ENCODE measurements around the gene RRAD. TPM values are rescaled to one million over a fixed set of nuclear protein-coding genes. Genes with fewer than 3 reads are reported as not detected.
A peak's percentile ranks its signal among the peaks of the same experiment; 100 is the strongest.

The RRAD gene
- total RNA-seq, 1 donor = 4.3 TPM

DNA sequence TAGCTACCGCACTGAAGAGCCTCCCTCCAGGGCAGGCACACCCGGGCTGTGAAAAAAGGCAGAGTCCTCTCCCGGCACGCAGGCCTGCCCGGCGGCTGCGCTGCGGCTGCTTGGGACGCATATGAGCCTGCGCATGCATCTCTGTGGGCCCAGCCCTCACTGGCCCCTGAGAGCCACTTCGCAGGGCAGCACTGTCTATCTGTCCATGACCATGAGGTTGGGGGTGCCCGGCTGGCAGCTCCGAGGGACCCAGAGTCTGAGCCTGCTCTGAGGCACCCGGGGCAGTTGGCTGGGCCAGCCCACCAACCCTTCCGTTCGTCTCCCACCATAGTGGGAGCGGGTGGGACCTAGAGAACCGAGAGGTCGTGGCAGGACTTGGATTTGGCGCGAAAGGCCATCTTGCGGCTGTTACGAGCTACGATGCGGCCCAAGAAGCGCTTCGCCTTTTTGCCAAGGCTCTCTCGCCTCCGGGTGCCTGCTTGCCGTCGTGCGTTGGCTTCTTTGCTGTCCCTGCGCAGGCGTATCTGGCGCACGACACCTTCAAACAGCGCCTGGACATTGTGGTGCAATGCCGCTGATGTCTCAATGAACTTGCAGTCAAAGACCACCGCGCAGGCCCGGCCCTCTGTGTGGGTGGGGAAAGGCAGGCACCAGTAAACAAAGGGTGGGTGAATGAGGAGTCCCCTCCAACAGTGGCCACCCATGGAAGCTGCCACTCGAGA is 3.4 kb downstream of the RRAD start:
- no peak overlapping the region for H3K27ac ChIP-seq (ENCODE audit: low read depth, low read length)
- H3K4me2 ChIP-seq (ENCODE audit: insufficient read depth, low read length) = no peak overlapping the region
- no peak overlapping the region for H3K4me3 ChIP-seq (ENCODE audit: insufficient read depth, low read length)
- peaks cover 30% of the 10 kb centered on the region for H3K4me1 ChIP-seq (ENCODE audit: insufficient read depth, low read length)
- H3K79me2 ChIP-seq (ENCODE audit: insufficient read depth, low read length) = no peaks in the 10 kb centered on the region
- TF ChIP-seq, protein P1, sequence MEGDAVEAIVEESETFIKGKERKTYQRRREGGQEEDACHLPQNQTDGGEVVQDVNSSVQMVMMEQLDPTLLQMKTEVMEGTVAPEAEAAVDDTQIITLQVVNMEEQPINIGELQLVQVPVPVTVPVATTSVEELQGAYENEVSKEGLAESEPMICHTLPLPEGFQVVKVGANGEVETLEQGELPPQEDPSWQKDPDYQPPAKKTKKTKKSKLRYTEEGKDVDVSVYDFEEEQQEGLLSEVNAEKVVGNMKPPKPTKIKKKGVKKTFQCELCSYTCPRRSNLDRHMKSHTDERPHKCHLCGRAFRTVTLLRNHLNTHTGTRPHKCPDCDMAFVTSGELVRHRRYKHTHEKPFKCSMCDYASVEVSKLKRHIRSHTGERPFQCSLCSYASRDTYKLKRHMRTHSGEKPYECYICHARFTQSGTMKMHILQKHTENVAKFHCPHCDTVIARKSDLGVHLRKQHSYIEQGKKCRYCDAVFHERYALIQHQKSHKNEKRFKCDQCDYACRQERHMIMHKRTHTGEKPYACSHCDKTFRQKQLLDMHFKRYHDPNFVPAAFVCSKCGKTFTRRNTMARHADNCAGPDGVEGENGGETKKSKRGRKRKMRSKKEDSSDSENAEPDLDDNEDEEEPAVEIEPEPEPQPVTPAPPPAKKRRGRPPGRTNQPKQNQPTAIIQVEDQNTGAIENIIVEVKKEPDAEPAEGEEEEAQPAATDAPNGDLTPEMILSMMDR (IDR thresholded peaks at IDR 0.05; ENCODE audit: extremely low read depth, low read depth, low read length) = no peak
- no peaks in the 10 kb centered on the region for H4K20me1 ChIP-seq (ENCODE audit: insufficient read depth, low read length)
- peaks cover 44% of the 10 kb centered on the region for H3K27me3 ChIP-seq (ENCODE audit: insufficient read depth, low read length)
- H3K36me3 ChIP-seq (ENCODE audit: insufficient read depth, low read length) = no peaks in the 10 kb centered on the region
- H2AFZ ChIP-seq (ENCODE audit: low read length) = no peak overlapping the region
- peak; percentile 87 for DNase-seq (ENCODE audit: insufficient read length, low spot score, missing footprints)
- H3K9me3 ChIP-seq (ENCODE audit: low read depth, low read length) = no peaks in the 10 kb centered on the region

DNA sequence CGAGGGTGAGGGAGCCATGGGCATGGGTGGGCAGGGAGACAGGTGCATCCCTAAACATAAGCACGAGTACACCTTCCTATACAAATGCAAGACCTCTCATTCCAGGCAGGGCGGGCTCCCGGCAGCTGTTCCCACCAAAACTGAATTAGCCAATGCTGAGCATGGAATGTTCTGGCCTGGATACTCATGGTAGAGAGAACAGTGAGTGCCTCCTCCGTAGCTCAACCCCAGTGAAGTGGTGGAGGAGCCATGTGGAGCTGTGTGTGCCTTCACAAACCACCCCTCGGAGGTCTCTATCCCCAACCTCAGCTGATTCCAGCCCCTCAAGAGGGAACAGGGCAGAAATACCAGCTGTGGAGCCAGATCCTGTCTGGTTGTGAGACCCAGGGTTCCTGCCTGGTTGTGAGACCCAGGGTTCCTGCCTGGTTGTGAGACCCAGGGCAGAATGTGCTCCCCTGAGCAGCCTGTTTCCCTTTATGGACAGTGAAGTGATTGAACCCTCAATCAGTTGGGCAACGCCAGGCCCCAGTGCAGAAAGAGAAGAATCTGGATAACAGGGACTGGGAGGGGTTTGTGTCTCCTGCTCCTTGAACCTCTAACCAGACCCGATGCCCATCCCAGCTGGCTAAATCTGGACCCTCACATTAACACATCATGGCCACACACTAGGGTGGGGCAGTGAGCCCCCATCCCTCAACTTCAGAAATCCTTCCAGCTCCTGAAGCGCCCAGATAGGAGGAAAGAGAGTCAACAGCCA is 4.2 kb downstream of the RRAD start:
- DNase-seq (ENCODE audit: insufficient read length, low spot score, missing footprints) = peak; percentile 62
- Histone ChIP-seq H3K36me3 (ENCODE audit: insufficient read depth, low read length) (no peaks in the 10 kb centered on the region), H4K20me1 (ENCODE audit: insufficient read depth, low read length) (no peaks in the 10 kb centered on the region), H3K4me3 (ENCODE audit: insufficient read depth, low read length) (no peak overlapping the region), H3K4me1 (ENCODE audit: insufficient read depth, low read length) (peaks cover 22% of the 10 kb centered on the region), H3K79me2 (ENCODE audit: insufficient read depth, low read length) (no peaks in the 10 kb centered on the region), H3K27ac (ENCODE audit: low read depth, low read length) (no peak overlapping the region), H2AFZ (ENCODE audit: low read length) (no peak overlapping the region), H3K4me2 (ENCODE audit: insufficient read depth, low read length) (no peak overlapping the region), H3K9me3 (ENCODE audit: low read depth, low read length) (no peaks in the 10 kb centered on the region), H3K27me3 (ENCODE audit: insufficient read depth, low read length) (peaks cover 47% of the 10 kb centered on the region)
- TF ChIP-seq, protein P1 (IDR thresholded peaks at IDR 0.05; ENCODE audit: extremely low read depth, low read depth, low read length) = no peak

DNA sequence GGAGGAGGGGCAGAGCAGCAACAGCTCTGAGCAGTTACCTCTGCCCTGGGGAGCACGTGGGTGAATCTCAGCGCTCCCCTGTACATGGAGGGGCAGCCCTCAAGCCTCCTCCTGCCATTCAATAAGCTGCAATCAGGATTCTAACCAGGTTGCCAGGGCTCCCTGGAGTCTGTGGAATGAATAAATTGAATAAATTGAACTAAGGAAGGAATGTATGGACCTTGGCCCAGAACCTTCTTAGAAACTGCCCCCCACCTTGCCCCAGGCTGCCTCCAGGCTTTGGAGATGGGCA is 5.1 kb downstream of the RRAD start:
- Histone ChIP-seq H3K4me3 (ENCODE audit: insufficient read depth, low read length) (no peak overlapping the region), H3K36me3 (ENCODE audit: insufficient read depth, low read length) (no peaks in the 10 kb centered on the region), H3K4me1 (ENCODE audit: insufficient read depth, low read length) (peaks cover 15% of the 10 kb centered on the region), H3K79me2 (ENCODE audit: insufficient read depth, low read length) (no peaks in the 10 kb centered on the region), H3K9me3 (ENCODE audit: low read depth, low read length) (no peaks in the 10 kb centered on the region), H3K4me2 (ENCODE audit: insufficient read depth, low read length) (no peak overlapping the region), H2AFZ (ENCODE audit: low read length) (no peak overlapping the region), H3K27ac (ENCODE audit: low read depth, low read length) (no peak overlapping the region), H3K27me3 (ENCODE audit: insufficient read depth, low read length) (peaks cover 45% of the 10 kb centered on the region), H4K20me1 (ENCODE audit: insufficient read depth, low read length) (no peaks in the 10 kb centered on the region)
- DNase-seq (ENCODE audit: insufficient read length, low spot score, missing footprints) = no peak
- TF ChIP-seq, protein P1 (IDR thresholded peaks at IDR 0.05; ENCODE audit: extremely low read depth, low read depth, low read length) = no peak

DNA sequence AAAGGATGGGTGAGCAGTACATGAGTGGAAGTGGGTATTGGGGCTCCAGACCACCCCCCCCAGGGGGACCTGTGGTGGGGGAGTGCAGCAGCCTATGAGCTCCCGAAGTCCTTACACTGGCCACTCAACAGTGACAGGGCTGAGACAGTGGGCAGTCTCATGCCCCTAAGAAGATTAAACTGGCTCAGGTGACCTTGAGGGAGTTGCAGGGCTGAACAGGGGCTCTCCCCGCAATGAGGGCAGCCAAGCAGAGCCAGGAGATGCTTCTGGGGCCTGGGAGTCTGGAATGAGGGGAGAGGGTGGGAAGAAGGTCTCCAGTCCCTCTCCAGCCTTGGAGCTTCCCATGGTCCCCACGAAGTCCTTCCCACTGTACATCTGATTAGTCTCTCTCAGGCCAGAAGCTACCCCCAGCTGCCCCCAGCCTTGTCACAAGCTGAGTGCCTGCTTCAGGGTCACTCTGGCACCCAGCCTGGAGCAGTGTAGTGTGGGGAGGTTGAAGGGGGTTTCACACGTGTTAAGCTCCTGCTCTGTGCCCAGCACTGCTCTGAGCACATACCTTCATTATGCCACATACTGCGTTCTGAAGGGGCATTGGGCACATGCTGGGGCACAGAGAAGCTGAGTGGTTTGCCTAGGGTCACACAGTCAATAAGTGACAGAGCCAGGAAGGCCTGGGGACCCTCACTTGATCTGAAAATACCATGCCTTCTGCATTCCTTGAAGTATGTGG is 5.6 kb downstream of the RRAD start:
- H3K9me3 ChIP-seq (ENCODE audit: low read depth, low read length) = no peaks in the 10 kb centered on the region
- DNase-seq (ENCODE audit: insufficient read length, low spot score, missing footprints) = peak; percentile 41
- H2AFZ ChIP-seq (ENCODE audit: low read length) = no peak overlapping the region
- peaks cover 12% of the 10 kb centered on the region for H3K4me1 ChIP-seq (ENCODE audit: insufficient read depth, low read length)
- no peaks in the 10 kb centered on the region for H3K36me3 ChIP-seq (ENCODE audit: insufficient read depth, low read length)
- TF ChIP-seq, protein P1 (IDR thresholded peaks at IDR 0.05; ENCODE audit: extremely low read depth, low read depth, low read length) = no peak
- H3K4me3 ChIP-seq (ENCODE audit: insufficient read depth, low read length) = no peak overlapping the region
- peaks cover 45% of the 10 kb centered on the region for H3K27me3 ChIP-seq (ENCODE audit: insufficient read depth, low read length)
- no peaks in the 10 kb centered on the region for H3K79me2 ChIP-seq (ENCODE audit: insufficient read depth, low read length)
- no peak overlapping the region for H3K4me2 ChIP-seq (ENCODE audit: insufficient read depth, low read length)
- no peaks in the 10 kb centered on the region for H4K20me1 ChIP-seq (ENCODE audit: insufficient read depth, low read length)
- no peak overlapping the region for H3K27ac ChIP-seq (ENCODE audit: low read depth, low read length)

All from osteoblast (primary cell).